Right ventricle myocardium inferior (tissue), 1 donor: ENCODE results near the gene WFS1. TPM values are rescaled to one million over a fixed set of nuclear protein-coding genes. Genes with fewer than 3 reads are reported as not detected.

Experiments
- ATAC-seq: fragments of 200-7000 bp; cut with Tn5 transposase; one replicate; pipeline ENCODE4 v1.9.1; 2020; ENCODE audit warnings: mild to moderate bottlenecking, moderate library complexity
- DNase-seq: peaks from one replicate; pipeline ENCODE4 v3.0.0; 2021; ENCODE audit errors: missing footprints
- intact Hi-C: fragments of 100-400 bp; cut with DNase I; formaldehyde crosslinking; loops from one replicate; pipeline ENCODE4 v1.11.0; 2022
- total RNA-seq: library from RNA; stranded (reverse); fragmentation: NEBNext Ultra II Directional; extraction: Animal tissue kit (Norgen Biotek cat#: 25700); gene quantifications from one replicate; pipeline ENCODE4 v1.2.1, GENCODE V29; 2021
- donor health status: DM: no; HTN: yes; CAD: no; lungs with severe emphysema.

The WFS1 gene
- total RNA-seq, 1 donor from 2014 or later, result 88.4 TPM

DNA sequence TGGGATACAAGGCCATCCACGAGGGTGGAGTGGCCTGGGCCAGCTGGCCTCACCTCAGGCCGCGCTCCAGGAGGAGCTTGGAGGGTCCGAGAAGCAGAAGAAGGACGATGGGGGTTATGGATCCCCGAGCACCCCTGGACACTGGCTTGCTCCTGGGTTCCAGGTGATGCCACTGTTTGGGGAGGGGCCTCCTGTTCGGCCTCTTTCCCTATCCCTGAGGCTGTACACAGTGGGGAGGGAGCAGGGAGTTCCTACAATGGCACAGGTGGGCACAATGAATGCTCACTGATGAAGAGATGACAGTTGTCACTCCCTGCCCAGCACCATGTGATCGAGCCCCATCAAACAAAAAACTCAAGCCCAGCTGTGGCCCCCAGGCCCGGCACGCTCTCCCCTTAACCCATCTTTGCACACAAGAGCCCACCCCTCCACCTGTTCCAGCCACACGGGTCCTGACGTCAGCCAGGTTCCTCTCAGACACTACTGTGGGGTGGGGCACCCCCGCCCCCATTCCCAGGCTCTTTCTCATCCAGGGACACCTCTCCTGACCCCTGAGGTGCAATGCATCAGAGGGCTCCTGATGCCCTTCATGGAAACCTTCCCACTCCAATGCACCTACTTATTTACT lies 70.3 kb downstream of the WFS1 start:
- intact Hi-C loops, result no loop called here

GRCh38 chr4:6340446-6341015 lies 70.9 kb downstream of the WFS1 start:
- peak; percentile 41 for DNase-seq
- intact Hi-C loops, result no loop called here
- ATAC-seq, result no peak

More for the DNA sequence above, 70.3 kb downstream of the WFS1 start:
- ATAC-seq (no peak), DNase-seq (no peak)

GRCh38 chr4:6341696-6342095 lies 72.0 kb downstream of the WFS1 start:
- intact Hi-C loops, result no loop called here
- no peak for ATAC-seq
- DNase-seq, result no peak

GRCh38 chr4:6342530-6343293 lies 73.1 kb downstream of the WFS1 start:
- ATAC-seq (peak; percentile 63), DNase-seq (no peak)
- intact Hi-C loops, result no loop called here

DNA sequence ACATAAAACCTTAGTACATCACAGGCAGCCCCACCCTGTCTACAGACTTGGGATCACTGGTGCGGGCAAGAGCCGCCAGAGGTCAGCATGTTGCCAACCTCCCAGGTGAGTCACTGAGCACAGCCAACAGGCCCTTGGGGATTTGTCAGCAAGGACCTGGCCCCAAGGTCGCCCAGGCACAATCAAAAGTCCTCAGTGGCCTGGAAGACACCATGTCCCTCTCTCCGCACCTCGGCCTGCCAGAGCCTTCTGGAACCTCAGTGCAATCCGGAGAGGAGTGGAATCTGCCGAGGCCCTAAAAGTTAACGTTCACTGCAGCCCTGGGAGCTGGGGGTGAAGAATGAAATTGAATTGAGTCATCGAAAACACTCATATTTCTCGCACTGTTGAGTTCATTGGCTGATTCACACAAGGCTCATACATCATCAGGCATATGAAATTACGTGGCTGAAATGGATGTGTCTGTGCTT lies 74.3 kb downstream of the WFS1 start:
- DNase-seq, result no peak
- intact Hi-C loops, result no loop called here
- ATAC-seq, result no peak

DNA sequence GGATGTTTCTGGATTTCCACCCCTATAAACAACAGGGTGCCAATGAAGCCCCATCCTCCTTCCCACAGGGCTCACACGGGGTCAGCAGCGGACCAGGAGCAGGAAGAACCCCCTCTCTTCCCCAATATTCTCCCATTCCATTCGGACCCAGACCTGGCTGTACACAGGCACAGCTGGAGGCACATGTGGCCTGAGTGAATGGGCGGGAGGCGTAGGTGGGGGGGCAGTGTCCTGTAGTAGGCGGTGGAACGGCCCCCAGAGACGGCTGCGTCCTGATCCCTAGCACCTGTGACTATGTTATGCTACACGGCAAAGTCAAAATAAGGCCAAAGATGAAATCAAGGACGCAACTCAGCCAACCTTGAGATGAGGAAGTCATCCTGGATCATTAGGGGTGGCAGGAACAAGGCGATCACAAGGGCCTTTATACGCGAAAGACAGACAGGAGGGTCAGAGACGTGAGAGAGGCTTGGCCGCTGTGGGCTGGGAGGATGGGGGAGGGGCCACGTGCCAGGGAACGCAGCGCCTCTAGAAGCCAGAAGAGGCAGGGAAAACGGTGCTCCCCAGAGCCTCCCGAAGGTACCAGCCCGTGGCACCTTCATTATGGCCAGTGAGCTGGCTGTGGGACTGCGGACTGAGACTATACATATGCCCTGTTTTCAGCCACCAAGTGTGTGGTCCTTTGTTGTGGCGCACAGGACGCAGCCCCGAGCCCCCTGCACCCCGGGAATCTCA lies 75.6 kb downstream of the WFS1 start:
- no peak for ATAC-seq
- peak; percentile 53 for DNase-seq
- intact Hi-C loops, result no loop called here

- ATAC-seq (no peak), DNase-seq (peak; percentile 17)
- intact Hi-C loops, result no loop called here
Measured at GRCh38 chr4:6345866-6346265, 76.2 kb downstream of the WFS1 start.

- no peak for ATAC-seq
- DNase-seq, result peak; percentile 33
- intact Hi-C loops, result no loop called here
Measured at GRCh38 chr4:6346373-6347110, 76.9 kb downstream of the WFS1 start.

DNA sequence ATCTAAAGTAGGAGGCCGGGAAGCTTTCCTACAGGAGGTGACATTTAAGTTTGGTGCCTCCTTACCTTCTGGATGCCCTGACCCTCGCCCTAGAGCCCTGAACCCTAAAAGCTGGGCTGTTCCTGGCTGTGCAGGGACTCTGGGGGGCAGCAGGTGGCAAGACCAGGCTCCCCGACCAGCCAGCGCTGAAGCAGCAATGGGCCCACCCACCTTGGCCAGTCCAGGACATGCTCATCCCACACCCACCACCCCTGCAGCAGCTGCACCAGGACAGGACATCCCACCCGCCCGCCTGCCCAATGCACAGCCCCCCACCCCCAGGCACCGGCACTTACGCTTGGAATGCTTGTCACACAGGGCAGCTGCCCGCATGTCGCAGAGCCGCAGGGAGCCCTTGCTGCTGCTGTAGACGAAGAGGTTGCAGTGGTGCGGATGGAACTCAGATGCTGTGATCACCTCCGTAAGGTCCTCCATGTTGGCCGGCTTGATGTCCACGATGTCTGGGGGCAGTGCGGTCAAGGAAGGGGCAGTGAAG lies 77.9 kb downstream of the WFS1 start:
- intact Hi-C loops, result no loop called here
- peak; percentile 51 for DNase-seq
- no peak for ATAC-seq

DNA sequence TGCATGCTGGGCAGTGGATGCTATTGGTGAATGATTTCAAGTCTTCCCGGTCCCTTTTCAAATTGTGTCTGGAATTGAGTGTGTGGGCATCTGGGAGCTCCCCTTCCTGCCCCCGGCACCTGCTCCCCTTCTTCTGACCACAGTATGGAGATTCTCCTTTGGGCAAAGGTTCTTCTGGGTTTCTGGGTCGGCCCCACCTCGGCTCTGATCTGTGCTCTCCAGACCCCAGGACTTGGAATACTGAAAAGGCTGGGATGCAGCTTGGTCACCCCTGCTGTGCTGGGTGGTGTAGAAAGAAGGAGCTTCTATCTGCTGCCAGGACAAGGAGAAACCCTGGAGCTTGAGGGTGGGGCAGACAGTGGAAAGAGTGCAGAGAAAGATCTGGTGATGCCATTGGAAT lies 78.8 kb downstream of the WFS1 start:
- intact Hi-C loops, result no loop called here
- ATAC-seq (no peak), DNase-seq (peak; percentile 8)

GRCh38 chr4:6349896-6350603 lies 80.4 kb downstream of the WFS1 start:
- intact Hi-C loops, result no loop called here
- DNase-seq (peak; percentile 17), ATAC-seq (no peak)

- DNase-seq, result peak; percentile 42
- intact Hi-C loops, result no loop called here
- ATAC-seq, result no peak
Measured at GRCh38 chr4:6350646-6351045, 81.0 kb downstream of the WFS1 start.

GRCh38 chr4:6351246-6352000 lies 81.8 kb downstream of the WFS1 start:
- DNase-seq, result peak; percentile 33
- ATAC-seq, result no peak
- intact Hi-C loops, result no loop called here

DNA sequence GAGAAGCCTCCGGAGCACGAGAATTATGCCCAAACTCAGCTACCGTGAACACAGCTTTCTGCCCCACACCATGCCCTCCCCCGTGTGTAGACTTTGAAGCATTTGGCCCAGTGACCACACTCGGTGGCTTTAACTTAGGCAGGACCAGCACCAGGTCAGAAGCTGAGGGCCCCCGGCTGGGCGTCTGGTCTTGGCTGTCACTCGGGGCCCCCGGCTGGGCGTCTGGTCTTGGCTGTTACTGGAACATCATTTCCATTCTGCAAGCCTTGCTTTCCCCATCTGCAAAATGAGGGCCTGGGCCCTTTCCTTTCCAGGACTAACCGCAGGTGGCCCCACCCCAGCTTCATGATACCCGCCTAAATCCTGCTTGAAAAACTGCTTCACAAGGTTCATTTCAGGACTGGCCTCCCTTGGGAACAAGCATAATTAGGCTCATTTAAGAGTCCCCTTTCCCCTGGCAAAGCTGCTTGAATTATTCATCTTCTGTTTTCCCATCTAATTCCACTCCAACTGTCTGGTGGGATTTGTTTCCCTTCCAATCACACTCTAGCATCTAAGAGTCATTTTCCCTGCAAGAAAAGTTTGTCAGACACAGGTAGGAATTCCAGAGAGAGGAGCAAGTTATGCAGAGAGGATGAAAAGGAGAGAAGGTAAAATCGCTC lies 82.5 kb downstream of the WFS1 start:
- DNase-seq (peak; percentile 53), ATAC-seq (no peak)
- intact Hi-C loops, result no loop called here
